ENCODE results near the gene AP2B1. TPM values are rescaled to one million over a fixed set of nuclear protein-coding genes. Genes with fewer than 3 reads are reported as not detected.

Gene AP2B1
- polyA plus RNA-seq, 1 of the 3 experiments (the other 2 are of a cell fraction), result 97.8 TPM

DNA sequence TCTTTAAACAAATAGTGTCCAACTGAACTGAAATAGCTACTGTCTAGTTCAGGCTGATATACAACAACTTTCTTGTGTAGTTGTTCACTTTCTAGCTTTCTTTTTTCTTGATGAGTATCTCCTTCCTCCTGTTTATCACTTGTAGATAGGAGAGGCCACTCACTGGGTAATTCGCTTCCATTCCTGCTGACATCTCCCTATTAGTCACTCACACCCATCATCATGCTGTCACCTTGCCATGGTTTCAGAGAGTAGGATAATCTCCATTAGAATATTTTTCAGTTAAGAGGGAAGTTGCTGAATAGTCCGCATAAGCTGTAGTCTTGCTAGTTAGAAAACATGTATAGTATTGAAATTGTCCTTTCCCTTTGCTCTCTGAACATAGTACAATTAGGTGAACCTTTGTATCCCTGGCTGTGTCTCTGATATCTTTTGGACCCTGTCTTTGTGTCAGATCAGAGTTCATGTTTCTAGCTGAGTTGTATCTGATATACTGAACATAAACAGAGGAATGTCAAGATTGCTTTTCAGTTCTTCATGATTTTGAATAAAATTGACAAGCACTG is 79.9 kb downstream of the AP2B1 start (continued):
- TF ChIP-seq, protein P1, sequence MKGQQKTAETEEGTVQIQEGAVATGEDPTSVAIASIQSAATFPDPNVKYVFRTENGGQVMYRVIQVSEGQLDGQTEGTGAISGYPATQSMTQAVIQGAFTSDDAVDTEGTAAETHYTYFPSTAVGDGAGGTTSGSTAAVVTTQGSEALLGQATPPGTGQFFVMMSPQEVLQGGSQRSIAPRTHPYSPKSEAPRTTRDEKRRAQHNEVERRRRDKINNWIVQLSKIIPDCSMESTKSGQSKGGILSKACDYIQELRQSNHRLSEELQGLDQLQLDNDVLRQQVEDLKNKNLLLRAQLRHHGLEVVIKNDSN (IDR thresholded peaks at IDR 0.05; ENCODE audit: borderline replicate concordance, low read depth), result no peak
- TF ChIP-seq ELF1 (IDR thresholded peaks at IDR 0.05) (no peak), RAD21 (IDR thresholded peaks at IDR 0.05; ENCODE audit: low read length) (no peak), MXI1 (IDR thresholded peaks at IDR 0.05; ENCODE audit: low read depth, low read length) (no peak), MEF2A (IDR thresholded peaks at IDR 0.05; ENCODE audit: borderline replicate concordance, low read depth) (no peak)
- TF ChIP-seq, protein P2, sequence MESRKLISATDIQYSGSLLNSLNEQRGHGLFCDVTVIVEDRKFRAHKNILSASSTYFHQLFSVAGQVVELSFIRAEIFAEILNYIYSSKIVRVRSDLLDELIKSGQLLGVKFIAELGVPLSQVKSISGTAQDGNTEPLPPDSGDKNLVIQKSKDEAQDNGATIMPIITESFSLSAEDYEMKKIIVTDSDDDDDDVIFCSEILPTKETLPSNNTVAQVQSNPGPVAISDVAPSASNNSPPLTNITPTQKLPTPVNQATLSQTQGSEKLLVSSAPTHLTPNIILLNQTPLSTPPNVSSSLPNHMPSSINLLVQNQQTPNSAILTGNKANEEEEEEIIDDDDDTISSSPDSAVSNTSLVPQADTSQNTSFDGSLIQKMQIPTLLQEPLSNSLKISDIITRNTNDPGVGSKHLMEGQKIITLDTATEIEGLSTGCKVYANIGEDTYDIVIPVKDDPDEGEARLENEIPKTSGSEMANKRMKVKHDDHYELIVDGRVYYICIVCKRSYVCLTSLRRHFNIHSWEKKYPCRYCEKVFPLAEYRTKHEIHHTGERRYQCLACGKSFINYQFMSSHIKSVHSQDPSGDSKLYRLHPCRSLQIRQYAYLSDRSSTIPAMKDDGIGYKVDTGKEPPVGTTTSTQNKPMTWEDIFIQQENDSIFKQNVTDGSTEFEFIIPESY (IDR thresholded peaks at IDR 0.05; ENCODE audit: borderline replicate concordance, low read depth), result no peak

DNA sequence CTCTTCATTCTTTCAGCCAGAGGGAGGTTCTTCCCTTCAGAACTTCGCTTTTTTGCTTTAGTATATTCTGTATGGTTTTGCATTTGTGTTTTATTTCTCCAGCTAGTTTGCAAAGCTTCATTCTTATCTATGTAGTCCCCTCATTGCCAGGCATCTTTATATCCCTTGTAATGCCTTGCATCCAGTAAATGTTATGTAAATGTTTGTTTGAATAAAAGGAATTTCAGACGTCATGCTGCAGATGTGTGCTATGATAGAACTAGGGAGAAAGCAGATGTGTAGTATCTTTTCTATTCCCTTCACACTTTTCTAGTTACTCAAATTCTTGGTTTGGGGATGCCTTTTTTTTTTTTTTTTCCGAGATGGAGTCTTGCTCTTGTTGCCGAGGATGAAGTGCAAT is 81.7 kb downstream of the AP2B1 start:
- Histone ChIP-seq H3K4me3 (ENCODE audit: low read depth in 2 of 2, low read length in 1 of 2) (no peak overlapping the region), H3K27ac (ENCODE audit: low read depth in 2 of 2, low read length in 1 of 2) (no peak overlapping the region), H3K79me2 (ENCODE audit: insufficient read depth) (no peaks in the 10 kb centered on the region), H3K27me3 (ENCODE audit: insufficient read depth) (no peaks in the 10 kb centered on the region), H3K9me3 (no peaks in the 10 kb centered on the region), H3K36me3 (replicated peaks in 1 of 2; ENCODE audit: control insufficient read depth in 1 of 2, insufficient read depth in 2 of 2, low read length in 1 of 2) (peaks cover 51 to 65% of the 10 kb centered on the region in 2 experiments), H3K4me1 (ENCODE audit: control insufficient read depth in 1 of 2, insufficient read depth in 2 of 2, low read depth in 1 of 2, low read length in 1 of 2) (no peaks in the 10 kb centered on the region), H3K4me2 (no peak overlapping the region), H3F3A (replicated peaks; ENCODE audit: insufficient read depth) (peaks cover 9% of the 10 kb centered on the region), H2AFZ (ENCODE audit: low read depth) (no peak overlapping the region), H3K9ac (no peak overlapping the region), H4K20me1 (ENCODE audit: insufficient read depth) (peaks cover 3% of the 10 kb centered on the region; the same call in 1 of the 2 replicates), H3K9me2 (no peaks in the 10 kb centered on the region)
- ChIA-PET POLR2A (no interaction called here), CTCF (interaction anchor here (1.0 to 4.8 kb wide), 2 partner anchors 56 to 79 kb away, joined by 3 to 21 read pairs; no protein-coding TSS in a partner anchor)
- DNase-seq, result no peak
- TF ChIP-seq TCF12 (IDR thresholded peaks at IDR 0.05), result no peak
- TF ChIP-seq EP300 (IDR thresholded peaks at IDR 0.05; ENCODE audit: borderline replicate concordance in 1 of 2, low read depth in 1 of 2, low read length in 1 of 2), result no peak
- TF ChIP-seq MXI1 (IDR thresholded peaks at IDR 0.05; ENCODE audit: low read depth, low read length), result no peak
- no peak for TF ChIP-seq FOXM1 (IDR thresholded peaks at IDR 0.05; ENCODE audit: low read depth)
- TF ChIP-seq, protein P2 (IDR thresholded peaks at IDR 0.05; ENCODE audit: borderline replicate concordance, low read depth), result no peak
- TF ChIP-seq, protein P3, sequence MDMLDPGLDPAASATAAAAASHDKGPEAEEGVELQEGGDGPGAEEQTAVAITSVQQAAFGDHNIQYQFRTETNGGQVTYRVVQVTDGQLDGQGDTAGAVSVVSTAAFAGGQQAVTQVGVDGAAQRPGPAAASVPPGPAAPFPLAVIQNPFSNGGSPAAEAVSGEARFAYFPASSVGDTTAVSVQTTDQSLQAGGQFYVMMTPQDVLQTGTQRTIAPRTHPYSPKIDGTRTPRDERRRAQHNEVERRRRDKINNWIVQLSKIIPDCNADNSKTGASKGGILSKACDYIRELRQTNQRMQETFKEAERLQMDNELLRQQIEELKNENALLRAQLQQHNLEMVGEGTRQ (IDR thresholded peaks at IDR 0.05; ENCODE audit: borderline replicate concordance, low read depth, low read length), result no peak
- no peak for TF ChIP-seq RCOR1 (IDR thresholded peaks at IDR 0.05; ENCODE audit: low read length)
- no peak for TF ChIP-seq YY1 (IDR thresholded peaks at IDR 0.05; ENCODE audit: low read depth)
- TF ChIP-seq, protein P4, sequence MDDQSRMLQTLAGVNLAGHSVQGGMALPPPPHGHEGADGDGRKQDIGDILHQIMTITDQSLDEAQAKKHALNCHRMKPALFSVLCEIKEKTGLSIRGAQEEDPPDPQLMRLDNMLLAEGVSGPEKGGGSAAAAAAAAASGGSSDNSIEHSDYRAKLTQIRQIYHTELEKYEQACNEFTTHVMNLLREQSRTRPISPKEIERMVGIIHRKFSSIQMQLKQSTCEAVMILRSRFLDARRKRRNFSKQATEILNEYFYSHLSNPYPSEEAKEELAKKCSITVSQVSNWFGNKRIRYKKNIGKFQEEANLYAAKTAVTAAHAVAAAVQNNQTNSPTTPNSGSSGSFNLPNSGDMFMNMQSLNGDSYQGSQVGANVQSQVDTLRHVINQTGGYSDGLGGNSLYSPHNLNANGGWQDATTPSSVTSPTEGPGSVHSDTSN (IDR thresholded peaks at IDR 0.05), result no peak
- no peak for TF ChIP-seq TEAD4 (IDR thresholded peaks at IDR 0.05; ENCODE audit: borderline replicate concordance, insufficient read depth)
- no peak for TF ChIP-seq ELF1 (IDR thresholded peaks at IDR 0.05)
- TF ChIP-seq, protein P5, sequence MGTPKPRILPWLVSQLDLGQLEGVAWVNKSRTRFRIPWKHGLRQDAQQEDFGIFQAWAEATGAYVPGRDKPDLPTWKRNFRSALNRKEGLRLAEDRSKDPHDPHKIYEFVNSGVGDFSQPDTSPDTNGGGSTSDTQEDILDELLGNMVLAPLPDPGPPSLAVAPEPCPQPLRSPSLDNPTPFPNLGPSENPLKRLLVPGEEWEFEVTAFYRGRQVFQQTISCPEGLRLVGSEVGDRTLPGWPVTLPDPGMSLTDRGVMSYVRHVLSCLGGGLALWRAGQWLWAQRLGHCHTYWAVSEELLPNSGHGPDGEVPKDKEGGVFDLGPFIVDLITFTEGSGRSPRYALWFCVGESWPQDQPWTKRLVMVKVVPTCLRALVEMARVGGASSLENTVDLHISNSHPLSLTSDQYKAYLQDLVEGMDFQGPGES (IDR thresholded peaks at IDR 0.05; ENCODE audit: low read depth, low read length), result no peak
- no peak for TF ChIP-seq CHD2 (IDR thresholded peaks at IDR 0.05; ENCODE audit: low read length, partially characterized antibody)
- WGBS (ENCODE audit: low lambda C conversion rate), result 95% methylated on average over 4 of the region's 4 CpGs
